Superior temporal gyrus (tissue), 1 donor: ENCODE measurements around the gene N4BP3.
"Not testable (repeated sequence)": the region's sequence is repeated elsewhere in the genome, so short reads cannot be mapped to it uniquely, and the experiment has no call there.

ENCODE experiments used
- DNase-seq: peaks from one replicate; pipeline ENCODE4 v3.0.0-alpha.2; 2016; ENCODE audit errors: extremely low spot score

The N4BP3 gene

DNA sequence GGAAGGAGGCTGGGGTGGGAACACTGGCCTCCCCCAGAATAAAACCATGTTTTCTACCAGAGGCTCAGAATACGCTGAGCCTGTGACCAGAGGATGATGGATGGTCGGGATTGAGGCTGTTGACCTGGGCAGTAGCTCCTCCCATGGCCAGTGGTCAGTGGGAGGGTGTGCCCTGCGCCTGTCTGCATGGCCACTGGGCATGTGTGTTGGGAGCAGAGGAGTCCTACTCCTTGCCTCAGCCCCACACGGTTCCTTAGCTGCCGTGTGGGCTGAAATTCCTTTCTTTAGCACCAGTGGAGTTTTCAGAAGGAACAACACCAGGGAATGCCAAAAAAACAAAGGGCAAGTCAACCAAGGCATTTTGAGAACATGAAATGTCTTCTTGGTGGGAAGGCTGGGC is 9.0 kb downstream of the N4BP3 start:
- no peak for DNase-seq

DNA sequence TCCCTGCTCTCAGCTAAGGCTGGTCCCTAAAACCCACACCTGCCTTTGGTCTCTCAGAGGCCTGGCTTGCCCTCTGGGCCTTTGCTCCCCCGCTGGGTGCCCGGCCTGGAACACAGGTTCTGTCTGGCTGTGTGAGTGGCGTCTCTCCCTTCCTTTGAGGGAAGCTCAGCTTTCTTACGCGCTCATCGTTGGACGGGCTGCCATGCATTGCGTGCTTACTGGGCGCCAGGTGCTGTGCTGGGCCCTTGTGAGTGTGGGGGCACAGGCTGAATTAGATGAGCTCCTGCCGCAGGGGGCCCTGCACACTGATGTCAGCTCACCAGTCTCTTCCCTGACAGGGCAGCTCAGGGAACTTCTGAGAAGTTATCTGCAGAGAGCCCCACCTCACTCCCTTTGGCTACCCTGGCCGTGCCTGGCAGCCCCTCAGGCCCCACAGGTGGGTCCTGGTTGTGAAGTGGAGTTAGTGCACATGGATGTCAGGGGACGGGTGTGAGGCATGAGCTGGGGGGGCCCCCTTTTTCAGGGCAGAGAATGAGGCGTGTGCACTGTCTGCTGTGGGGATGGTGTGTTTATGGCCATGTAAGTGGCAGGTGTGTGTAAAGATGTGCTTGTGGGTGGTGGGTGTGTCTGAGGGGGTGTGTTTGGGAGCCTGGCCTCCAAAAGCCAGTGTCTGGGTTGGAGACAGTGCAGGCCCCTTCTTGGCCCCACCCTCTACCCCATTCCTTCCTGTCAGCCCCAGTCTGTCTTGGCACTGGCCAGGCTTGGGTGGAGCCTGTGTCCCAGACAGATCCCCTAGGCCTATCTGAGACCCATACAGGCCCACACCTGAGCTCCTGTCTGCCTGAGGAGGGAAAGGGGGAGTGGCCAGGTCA is 10.0 kb downstream of the N4BP3 start:
- no peak for DNase-seq

DNA sequence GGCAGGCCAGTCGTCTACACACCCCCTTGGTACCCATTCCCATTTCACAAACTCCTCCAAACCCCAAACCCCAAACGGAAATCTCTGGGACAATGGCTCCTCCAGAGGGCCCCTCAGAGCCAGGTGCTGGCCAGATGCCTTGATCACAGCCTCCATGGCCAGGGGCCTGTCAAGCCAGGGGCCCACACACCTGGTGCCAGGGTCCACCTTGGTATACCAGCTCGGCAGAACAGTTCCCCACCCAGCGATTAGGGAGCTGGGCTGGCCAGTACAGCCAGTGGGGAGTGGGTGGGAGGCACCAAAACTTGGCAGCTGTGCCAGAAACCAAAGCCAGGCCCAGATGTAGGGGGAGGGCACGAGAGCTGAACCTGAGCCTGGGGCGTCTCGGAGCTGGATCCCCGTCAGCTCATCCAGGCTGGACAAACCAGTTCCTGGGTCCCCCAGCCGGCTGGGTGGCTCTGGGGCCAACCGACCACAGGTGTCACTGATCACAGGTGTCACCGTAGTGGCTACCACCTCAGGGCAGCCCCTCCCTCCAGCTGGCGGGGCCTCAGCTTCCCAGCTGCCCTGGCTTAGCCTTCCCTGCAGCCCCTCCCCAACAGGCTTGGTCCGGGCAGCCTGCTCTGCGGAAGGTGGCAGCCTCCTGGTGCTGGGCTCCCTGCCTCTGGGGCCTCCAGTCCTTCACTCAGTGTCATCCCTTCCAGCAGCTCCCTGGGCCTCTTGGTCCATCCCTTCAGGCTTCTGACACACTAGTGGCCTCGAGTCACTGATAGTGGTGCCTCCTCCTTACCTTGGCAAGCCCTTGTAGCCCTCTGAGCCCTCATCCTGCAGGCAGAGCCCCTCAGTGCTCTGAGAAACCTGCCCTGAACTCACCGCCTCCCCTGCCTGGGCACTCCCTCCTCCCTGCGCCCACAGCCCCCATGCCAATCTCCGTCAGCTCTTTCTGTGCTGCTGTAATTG is 10.9 kb downstream of the N4BP3 start:
- no peak for DNase-seq

- no peak for DNase-seq
These were observed 12.0 kb downstream of the N4BP3 start for GRCh38 chr5:178125253-178125906.

DNA sequence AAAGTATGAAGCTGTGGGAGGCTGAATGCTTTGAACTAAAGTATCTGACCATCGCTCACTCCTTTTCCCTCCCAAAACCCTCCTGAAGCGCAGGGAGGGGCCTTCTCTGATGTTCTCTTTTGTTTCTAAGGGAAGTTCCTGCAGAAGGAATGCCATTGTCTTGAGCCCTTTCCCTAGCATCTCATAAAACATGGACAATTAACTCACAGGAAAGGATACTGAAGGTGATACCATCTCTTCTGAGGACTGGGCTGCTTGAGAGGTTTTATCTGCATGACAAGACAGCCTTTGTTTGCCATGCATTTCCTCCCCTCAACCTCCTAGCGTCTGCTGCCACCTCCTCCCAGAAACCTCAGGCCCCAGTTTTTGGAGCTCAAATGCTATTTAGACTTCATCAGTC is 13.2 kb downstream of the N4BP3 start:
- no peak for DNase-seq

GRCh38 chr5:178127300-178128009 is 14.1 kb downstream of the N4BP3 start:
- not testable (repeated sequence) for DNase-seq

- no peak for DNase-seq
These were observed 16.0 kb downstream of the N4BP3 start for GRCh38 chr5:178129296-178129695.

DNA sequence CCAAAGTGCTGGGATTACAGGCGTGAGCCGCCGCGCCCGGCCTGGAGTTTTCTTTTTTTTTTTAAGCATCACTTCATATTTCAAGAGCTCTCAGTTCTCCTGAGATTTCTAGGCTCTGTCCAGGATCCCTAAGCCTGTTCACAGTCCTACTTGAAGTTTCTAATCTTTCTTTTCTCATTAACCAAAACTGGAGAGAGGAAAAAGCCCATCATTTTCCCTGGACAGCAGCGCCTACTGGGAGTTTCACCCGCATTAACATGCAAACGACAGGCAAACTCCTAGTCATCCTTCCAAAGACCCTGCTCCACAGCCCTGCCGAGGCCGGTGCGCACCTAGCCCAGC is 16.9 kb downstream of the N4BP3 start:
- DNase-seq: not testable (repeated sequence)

DNA sequence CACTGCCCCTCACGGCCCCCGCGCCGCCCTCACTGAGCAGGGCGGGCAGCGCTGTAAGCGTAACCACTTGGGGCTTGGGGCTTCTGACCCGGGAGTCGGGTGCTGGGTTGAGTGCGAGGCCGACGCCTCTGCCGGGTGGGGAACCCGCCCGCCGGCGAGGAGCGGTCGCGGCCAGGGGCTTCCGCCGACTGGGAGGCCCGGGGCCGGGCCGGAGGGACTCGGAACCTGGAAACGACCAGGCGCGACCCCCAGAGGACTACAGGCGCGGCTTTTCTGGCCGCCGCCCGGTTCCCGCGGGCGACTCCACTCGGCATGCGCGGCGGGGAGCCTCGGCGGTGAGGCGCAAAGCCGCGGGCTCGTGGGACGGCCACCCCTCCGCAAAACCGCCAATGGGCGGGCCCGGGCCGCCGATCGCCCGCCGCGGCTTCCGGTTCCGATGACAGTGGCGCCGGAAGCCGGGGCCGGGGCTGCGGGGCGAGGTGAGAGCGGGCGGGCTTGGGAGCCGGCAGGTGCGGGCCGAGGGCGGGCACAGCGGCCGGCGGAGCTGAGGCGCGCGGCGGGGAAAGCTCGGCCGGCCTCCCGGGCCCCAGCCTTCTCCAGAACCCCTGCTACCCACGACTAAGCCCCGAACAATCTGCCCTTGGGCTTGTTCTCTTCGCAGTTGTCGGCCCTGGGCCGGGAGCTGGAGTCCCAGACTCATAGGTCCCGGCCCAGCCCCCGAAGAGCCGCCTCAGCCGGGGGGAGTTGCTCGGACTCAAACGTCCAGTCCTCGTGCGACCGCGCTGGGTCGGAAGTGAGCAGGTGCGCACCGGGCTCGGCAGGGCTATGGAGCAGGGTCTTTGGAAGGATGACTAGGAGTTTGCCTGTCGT is 17.5 kb downstream of the N4BP3 start, which contains the start of gene RMND5B:
Gene RMND5B (plus strand): TSS at position 439 of the 870 bp plus-strand sequence. CDS start 7,106 bp downstream, outside the sequence.
- DNase-seq: peak; percentile 80

DNA sequence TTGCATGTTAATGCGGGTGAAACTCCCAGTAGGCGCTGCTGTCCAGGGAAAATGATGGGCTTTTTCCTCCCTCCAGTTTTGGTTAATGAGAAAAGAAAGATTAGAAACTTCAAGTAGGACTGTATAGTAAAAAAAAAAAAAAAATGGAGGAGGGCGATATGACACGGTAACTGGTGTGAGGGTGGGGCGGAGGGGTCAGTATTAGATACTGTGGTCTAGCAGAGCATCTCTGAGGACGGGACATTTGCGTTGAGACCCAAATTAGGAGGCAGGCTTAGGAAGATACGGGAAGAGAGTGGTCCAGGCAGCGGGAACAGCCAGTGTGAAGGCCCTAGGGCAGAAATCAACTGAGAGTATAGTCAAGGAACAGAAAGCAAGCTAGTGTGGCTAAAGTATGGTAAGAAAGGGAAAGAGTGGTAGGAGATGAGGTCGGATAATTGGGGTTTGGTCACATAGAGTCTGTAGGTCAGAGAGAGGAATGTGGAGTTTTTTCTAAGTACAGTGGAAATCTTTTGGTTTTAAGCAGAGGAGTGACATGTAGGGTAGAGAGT is 18.2 kb downstream of the N4BP3 start:
- no peak for DNase-seq

DNA sequence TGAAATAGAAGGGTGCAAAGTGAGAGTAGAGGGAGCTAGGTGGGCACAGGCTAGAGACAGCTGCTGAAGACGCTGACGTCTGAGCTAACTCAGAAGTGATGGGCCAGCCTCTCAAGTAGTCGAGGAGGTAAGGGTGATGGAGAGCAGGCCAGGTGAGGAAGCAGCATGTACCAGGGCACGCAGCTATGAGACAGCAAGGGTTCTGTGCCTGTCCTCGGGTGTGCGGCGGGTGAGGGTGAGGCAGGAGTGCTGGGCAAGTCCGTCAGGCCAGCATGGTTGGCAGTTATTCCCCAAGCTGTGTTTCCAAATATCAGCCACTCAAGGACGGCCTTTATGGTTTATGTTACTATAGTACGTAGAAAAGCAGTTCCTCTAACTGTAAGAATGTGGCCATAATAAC is 23.7 kb downstream of the N4BP3 start:
- no peak for DNase-seq

- DNase-seq: no peak
These were observed 24.7 kb downstream of the N4BP3 start for GRCh38 chr5:178137991-178138390.

DNA sequence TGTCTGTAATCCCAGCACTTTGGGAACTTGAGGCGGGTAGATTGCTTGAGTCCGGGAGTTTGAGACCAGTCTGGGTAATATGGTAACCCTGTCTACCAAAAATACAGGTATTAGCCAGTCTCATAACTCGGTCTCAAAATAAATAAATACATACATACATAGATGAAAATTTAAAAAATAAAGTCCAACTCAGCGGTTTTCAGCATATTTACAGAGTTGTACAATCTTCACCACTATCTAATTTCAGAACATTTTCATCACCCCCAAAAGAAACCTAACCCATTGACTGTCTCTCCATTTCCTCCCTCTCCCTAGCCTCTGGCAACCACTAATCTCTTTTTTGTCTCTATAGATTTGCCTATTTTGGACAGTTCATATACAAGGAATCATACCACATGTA is 28.2 kb downstream of the N4BP3 start:
- no peak for DNase-seq

DNA sequence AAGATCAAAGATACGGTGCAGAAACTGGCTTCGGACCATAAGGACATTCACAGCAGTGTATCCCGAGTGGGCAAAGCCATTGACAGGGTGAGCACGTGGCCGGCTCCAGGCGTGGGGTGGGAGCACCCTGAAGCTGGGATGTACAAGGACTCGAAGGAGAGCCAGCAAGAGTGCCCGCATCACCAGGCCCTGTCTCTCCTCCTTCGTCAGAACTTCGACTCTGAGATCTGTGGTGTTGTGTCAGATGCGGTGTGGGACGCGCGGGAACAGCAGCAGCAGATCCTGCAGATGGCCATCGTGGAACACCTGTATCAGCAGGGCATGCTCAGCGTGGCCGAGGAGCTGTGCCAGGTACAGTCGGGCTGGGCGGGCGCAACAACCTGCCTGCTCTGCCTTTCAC is 29.3 kb downstream of the N4BP3 start:
- no peak for DNase-seq

DNA sequence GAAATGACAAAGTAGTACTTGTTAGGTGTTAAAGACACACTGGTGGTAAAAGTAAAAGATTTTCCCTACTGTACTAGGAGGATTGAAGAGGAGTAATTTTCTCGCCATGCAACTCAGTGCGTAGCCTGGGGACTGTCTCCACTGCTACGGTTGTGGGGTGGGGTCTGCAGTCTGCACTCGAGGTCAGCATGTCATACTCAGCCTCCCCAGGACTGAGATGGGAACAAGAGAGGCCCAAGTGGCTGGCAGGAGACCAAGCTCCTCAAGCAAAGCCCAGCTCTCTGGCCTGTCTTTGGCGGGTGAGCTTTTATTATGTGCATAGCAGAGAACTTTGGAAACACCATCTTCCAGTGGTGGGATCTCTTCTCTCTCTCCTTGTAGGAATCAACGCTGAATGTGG is 29.9 kb downstream of the N4BP3 start:
- DNase-seq: no peak

DNA sequence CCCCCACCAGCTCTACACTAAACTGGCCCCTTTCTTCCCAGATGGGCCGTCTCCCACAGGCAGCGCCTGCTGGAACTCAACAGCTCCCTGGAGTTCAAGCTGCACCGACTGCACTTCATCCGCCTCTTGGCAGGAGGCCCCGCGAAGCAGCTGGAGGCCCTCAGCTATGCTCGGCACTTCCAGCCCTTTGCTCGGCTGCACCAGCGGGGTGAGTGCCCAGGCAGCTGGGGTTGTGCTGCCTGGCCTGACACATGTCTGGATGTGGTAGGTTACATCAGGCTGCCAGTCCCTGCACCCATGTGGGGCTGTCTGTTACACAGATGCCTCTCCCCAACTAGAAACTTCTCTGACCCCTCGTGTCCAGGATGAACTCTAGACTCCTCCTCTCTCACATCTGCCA is 30.6 kb downstream of the N4BP3 start:
- no peak for DNase-seq

- DNase-seq: no peak
These were observed 32.9 kb downstream of the N4BP3 start for GRCh38 chr5:178145965-178146820.

GRCh38 chr5:178147406-178147805 is 34.1 kb downstream of the N4BP3 start:
- DNase-seq: no peak
